Stomach (tissue), 4 donors: ENCODE results near the gene RAP1A.

Experiments used
- CTCF ChIP-seq, 7 experiments: fragments of 450-650 bp in 4 of 7; fragments of 200-600 bp in 3 of 7; sonication (generic) in 3 of 7; IDR thresholded peaks; one replicate each; pipeline ENCODE4 v1.5.1; 2016 to 2019; ENCODE audit warnings: antibody characterized with exemption in 7 of 7, control low read depth in 2 of 7, mild to moderate bottlenecking in 1 of 7
- POLR2A ChIP-seq, 4 donors: fragments of 450-650 bp; IDR thresholded peaks; one replicate each; pipeline ENCODE4 v1.6.1; 2016; ENCODE audit warnings: antibody characterized with exemption in 4 of 4, control low read depth in 2 of 4, mild to moderate bottlenecking in 1 of 4, moderate library complexity in 1 of 4

DNA sequence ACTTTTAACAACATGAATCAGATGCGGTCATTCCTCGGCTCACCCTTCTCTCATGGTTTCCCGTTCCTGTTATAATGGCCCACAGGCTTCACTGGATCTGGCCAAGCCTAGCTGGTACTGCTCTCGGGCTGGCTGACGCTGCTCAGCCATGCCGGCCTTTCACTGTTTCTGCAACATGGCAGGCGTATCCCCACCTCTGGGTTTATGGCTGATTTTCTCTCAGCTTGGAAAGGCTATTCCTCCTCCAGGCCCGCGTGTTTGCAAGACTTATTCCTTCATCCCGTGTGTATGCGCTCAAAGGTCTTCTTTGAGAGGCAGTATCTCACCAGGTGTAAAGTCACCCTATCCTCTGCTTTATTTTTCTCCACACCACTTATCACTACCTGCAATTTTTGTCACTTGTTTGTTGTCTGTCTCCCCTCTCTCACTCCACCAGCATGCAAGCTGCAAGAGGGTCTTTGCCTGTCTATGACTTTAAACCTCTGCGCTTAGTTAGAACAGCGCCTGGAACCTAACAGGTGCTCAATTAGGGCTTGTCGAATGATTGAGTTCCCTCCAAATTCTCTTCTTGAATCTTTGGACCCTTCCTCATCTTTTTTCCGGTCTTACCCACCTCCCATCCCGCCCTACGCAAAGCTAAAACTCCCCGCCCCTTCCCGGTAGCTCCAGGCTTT lies 491 bp upstream of the RAP1A start:
- TF ChIP-seq CTCF (IDR thresholded peaks at IDR 0.05) = no peak
- no peak for TF ChIP-seq POLR2A (IDR thresholded peaks at IDR 0.05)
